Kidney (tissue), 14 donors: ENCODE measurements around the gene ALDOA. TPM values are rescaled to one million over a fixed set of nuclear protein-coding genes. Genes with fewer than 3 reads are reported as not detected.
A peak's percentile ranks its signal among the peaks of the same experiment; 100 is the strongest.
"Not testable (repeated sequence)": the region's sequence is repeated elsewhere in the genome, so short reads cannot be mapped to it uniquely, and the experiment has no call there.

ENCODE experiments used
- DNase-seq, 5 donors: peaks; one replicate each; pipeline ENCODE4 v3.0.0-alpha.2; 2013 to 2020
- FAIRE-seq: peaks from 2 replicates; lab custom pipeline; 2012; peaks lifted over from hg19 to GRCh38; lab: Jason Lieb, UNC
- H3K27ac ChIP-seq, 2 donors: one replicate each; pipeline ENCODE4 v1.7.0; 2013; ENCODE audit warnings: low read depth in 2 of 2, low read length in 2 of 2, inconsistent platforms in 1 of 2
- H3K27me3 ChIP-seq: one replicate; pipeline ENCODE4 v1.7.1; 2013; ENCODE audit warnings: low read length, inconsistent platforms; ENCODE audit not compliant: control insufficient read depth, insufficient read depth
- H3K36me3 ChIP-seq, 3 donors: one replicate each; pipeline versions ENCODE4 v1.7.0 to v1.7.1; 2013; ENCODE audit warnings: low read length in 3 of 3, control low read depth in 1 of 3, inconsistent platforms in 1 of 3; ENCODE audit not compliant: insufficient read depth in 3 of 3, control insufficient read depth in 2 of 3
- H3K4me1 ChIP-seq, 3 donors: one replicate each; pipeline versions ENCODE4 v1.7.0 to v1.7.1; 2013; ENCODE audit warnings: low read length in 3 of 3, inconsistent platforms in 1 of 3, low read depth in 1 of 3; ENCODE audit not compliant: control insufficient read depth in 2 of 3, insufficient read depth in 2 of 3
- H3K4me3 ChIP-seq, 3 donors: one replicate each; pipeline versions ENCODE4 v1.7.0 to v1.8.1; 2013; ENCODE audit warnings: low read length in 3 of 3, control low read depth in 1 of 3, inconsistent platforms in 1 of 3
- H3K9ac ChIP-seq, 3 donors: one replicate each; pipeline versions ENCODE4 v1.7.0 to v1.7.1; 2013; ENCODE audit warnings: low read length in 3 of 3, control low read depth in 1 of 3, inconsistent platforms in 1 of 3
- H3K9me3 ChIP-seq, 3 donors: one replicate each; pipeline versions ENCODE4 v1.7.0 to v1.7.1; 2013; ENCODE audit warnings: low read length in 3 of 3, control low read depth in 1 of 3, inconsistent platforms in 1 of 3; ENCODE audit not compliant: control insufficient read depth in 2 of 3, insufficient read depth in 1 of 3
- intact Hi-C: fragments of 100-400 bp; cut with DNase I; formaldehyde crosslinking; loops from one replicate; pipeline ENCODE4 v1.11.1; 2022
- polyA plus RNA-seq: library from polyadenylated mRNA; stranded (reverse); fragments of 350-450 nt; fragmentation: Illumina TruSeq; extraction: RNeasy Lipid Tissue Mini Kit (QIAGEN cat#74804); gene quantifications from one replicate; pipeline ENCODE4 v1.2.3, GENCODE V29; 2014; ENCODE audit warnings: low read depth, low replicate concordance; ENCODE audit not compliant: insufficient read depth
- total RNA-seq: library from RNA; stranded (reverse); fragmentation: NEBNext Ultra II Directional; extraction: Animal tissue kit (Norgen Biotek cat#: 25700); gene quantifications from one replicate; pipeline ENCODE4 v1.2.1, GENCODE V29; 2021
- TF ChIP-seq, protein P1 (sequence below): IDR thresholded peaks from 3 replicates; pipeline ENCODE4 v1.5.1; 2012; ENCODE audit warnings: mild to moderate bottlenecking, moderate library complexity, borderline replicate concordance; ENCODE audit not compliant: insufficient read depth; ENCODE audit errors: extremely low read depth
- donor health status: control.
- donor health status: control.
- donor health status: control.
- donor health status: control.
- donor health status: control.
- donor health status: DM: yes; HTN: yes; CAD: no.
- donor health status: Normal renal cell carcinoma (clear cell type).

Gene ALDOA
- total and polyA plus RNA-seq, 2 donors from 2014 or later = 1,017 to 1,506 TPM

DNA sequence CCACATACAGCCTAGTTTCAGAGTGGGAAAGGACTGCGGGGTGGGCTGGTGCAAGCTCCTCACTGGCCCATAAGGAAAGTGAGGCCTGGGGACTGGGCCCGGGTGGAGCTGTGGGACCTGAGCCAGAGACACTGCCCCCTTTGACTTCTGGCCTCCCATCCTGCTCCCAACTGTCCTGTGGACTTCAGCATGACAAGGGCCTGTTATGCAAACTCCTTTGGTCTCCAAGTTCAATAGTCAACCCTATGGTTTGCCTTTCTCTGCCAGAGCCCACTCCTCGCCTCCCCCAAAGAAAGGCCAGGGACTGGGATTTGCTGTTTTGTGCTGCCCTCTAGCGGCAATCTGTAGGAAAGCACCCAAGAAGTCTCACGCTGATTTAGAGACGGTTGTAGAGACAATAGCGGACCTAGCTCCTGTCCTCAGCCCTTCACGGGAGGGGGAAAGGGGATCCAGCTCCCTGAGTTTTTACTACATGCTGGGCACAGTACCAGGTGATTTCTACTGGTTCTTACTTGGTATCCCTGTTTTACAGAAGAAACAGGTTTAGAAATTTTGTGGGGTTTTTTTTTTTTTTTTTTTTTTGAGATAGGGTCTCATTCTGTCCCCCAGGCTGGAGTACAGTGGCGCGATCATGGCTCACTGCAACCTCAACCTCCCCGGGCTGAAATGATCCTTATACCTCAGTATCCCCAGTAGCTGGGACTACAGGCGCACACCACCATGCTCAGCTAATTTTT, 33.3 kb upstream of the ALDOA start:
- intact Hi-C loops = no loop called here
- FAIRE-seq = no peak
- Histone ChIP-seq H3K4me3 (no peak overlapping the region), H3K9ac (no peak overlapping the region), H3K36me3 (no peaks in the 10 kb centered on the region), H3K27me3 (peaks cover 3% of the 10 kb centered on the region), H3K4me1 (no peaks in the 10 kb centered on the region), H3K9me3 (no peaks in the 10 kb centered on the region), H3K27ac (no peak overlapping the region)
- TF ChIP-seq, protein P1, sequence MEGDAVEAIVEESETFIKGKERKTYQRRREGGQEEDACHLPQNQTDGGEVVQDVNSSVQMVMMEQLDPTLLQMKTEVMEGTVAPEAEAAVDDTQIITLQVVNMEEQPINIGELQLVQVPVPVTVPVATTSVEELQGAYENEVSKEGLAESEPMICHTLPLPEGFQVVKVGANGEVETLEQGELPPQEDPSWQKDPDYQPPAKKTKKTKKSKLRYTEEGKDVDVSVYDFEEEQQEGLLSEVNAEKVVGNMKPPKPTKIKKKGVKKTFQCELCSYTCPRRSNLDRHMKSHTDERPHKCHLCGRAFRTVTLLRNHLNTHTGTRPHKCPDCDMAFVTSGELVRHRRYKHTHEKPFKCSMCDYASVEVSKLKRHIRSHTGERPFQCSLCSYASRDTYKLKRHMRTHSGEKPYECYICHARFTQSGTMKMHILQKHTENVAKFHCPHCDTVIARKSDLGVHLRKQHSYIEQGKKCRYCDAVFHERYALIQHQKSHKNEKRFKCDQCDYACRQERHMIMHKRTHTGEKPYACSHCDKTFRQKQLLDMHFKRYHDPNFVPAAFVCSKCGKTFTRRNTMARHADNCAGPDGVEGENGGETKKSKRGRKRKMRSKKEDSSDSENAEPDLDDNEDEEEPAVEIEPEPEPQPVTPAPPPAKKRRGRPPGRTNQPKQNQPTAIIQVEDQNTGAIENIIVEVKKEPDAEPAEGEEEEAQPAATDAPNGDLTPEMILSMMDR = peak; percentile 67
- DNase-seq = peak in 4 of 5 donors; percentile 83 to 89 (median 85)

DNA sequence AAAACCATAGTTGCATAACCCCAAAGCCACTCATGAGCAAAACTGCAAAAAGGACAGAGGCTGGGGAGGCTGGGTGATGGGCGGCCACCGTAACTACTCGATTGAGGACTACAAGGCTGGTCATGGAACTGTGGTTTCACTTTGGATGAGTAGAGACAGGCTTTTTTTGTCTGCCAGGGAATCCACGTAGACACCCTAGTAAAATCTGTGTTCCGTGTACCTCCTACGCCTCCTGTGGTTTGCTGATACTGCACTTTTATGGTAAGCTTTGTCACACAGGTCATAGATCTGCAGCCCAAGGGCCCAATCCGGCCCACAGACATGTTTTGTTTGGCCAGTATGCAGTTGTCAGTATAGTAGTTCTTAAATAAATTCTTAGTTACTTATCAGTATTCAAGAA, 32.3 kb upstream of the ALDOA start:
- FAIRE-seq = no peak
- no peaks in the 10 kb centered on the region for H3K36me3 ChIP-seq
- intact Hi-C loops = no loop called here
- no peak overlapping the region for H3K27ac ChIP-seq
- peaks cover 3% of the 10 kb centered on the region for H3K27me3 ChIP-seq
- H3K4me3 ChIP-seq = no peak overlapping the region
- TF ChIP-seq, protein P1 = no peak
- no peaks in the 10 kb centered on the region for H3K9me3 ChIP-seq
- no peak for DNase-seq
- H3K4me1 ChIP-seq = no peaks in the 10 kb centered on the region
- no peak overlapping the region for H3K9ac ChIP-seq

DNA sequence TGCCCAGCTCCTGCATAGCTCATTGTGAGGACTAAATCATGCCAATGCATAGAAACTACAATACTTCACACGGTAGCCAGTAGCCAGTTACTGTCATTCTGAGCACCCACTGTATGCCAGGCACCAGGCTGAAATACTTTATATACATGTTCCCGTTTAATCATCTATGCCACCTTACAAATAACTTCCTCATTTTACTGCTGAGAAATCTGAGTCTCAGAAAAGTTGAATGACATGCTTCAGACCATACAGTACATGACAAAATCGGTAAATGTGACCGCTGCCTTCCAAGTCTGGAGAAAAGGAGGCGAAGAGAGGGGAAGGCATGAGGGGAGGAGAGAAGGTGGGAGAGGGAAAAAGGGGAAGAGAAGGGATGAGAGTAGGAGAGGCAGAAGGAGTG, 25.3 kb upstream of the ALDOA start:
- FAIRE-seq = no peak
- intact Hi-C loops = no loop called here
- Histone ChIP-seq H3K4me3 (no peak overlapping the region), H3K9ac (no peak overlapping the region), H3K4me1 (peaks cover 0 to under 1% (median 0%) of the 10 kb centered on the region in 3 donors), H3K36me3 (no peaks in the 10 kb centered on the region), H3K27me3 (no peaks in the 10 kb centered on the region), H3K27ac (no peak overlapping the region), H3K9me3 (peaks cover 0 to under 1% (median 0%) of the 10 kb centered on the region in 3 donors)
- TF ChIP-seq, protein P1 = no peak
- DNase-seq = no peak

DNA sequence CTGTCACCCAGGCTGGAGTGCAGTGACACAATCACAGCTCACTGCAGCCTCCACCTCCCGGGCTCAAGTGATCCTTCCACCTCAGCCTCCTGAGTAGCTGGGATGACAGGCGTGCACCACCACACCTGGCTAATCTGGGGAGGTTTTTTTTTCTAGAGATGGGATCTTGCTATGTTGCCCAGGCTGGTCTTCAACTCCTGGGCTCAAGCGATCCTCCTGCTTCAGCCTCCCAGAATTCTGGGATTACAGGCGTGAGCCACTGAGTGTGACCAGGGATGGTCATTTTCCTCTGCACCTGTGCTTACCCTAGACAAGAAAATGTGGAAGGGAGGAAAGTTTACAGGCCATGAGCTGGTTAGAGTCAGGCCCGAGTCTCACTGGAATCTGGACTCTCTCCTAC, 24.9 kb upstream of the ALDOA start:
- DNase-seq, H3K4me1 ChIP-seq, H3K9me3 ChIP-seq, FAIRE-seq, H3K9ac ChIP-seq, H3K27ac ChIP-seq, intact Hi-C loops, H3K27me3 ChIP-seq, H3K4me3 ChIP-seq, H3K36me3 ChIP-seq: not testable (repeated sequence)
